ENCODE results near the gene AUNIP. TPM values are rescaled to one million over a fixed set of nuclear protein-coding genes. Genes with fewer than 3 reads are reported as not detected.
A peak's percentile ranks its signal among the peaks of the same experiment; 100 is the strongest.

Gene AUNIP
- total RNA-seq, 1 experiment from 2014 or later: 7.2 TPM

GRCh38 chr1:25879675-25880074, 20.4 kb upstream of the AUNIP start:
- H3K4me2 ChIP-seq (ENCODE audit: low read depth, low read length, poor library complexity, severe bottlenecking): no peak overlapping the region

DNA sequence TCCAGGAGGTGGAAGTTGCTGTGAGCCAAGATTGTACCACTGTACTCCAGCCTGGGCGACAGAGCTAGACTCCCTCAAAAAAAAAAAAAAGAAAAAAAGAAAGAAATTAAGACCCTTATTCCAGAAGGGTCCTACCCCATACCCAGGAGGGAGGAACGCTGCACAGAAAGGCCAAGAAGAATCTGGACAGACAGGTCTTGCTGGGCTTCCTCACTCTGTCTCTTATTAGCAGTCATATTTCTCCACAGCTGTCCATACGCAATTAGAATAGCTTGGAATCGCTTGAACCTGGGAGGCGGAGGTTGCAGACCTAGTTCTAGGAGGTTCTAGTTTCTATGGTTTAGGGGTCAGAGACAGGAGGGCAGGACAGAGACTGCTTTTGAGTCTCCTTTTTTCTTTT, 19.4 kb upstream of the AUNIP start:
- no peaks in the 10 kb centered on the region for H4K20me1 ChIP-seq (ENCODE audit: insufficient read depth, low read depth, low read length)
- no peak overlapping the region for H3K4me2 ChIP-seq (ENCODE audit: low read depth, low read length, poor library complexity, severe bottlenecking)
- H3K27ac ChIP-seq (ENCODE audit: low read length): no peak overlapping the region
- no peaks in the 10 kb centered on the region for H3K79me2 ChIP-seq (ENCODE audit: low read length)
- no peaks in the 10 kb centered on the region for H3K9me3 ChIP-seq (ENCODE audit: low read length)
- no peaks in the 10 kb centered on the region for H3K36me3 ChIP-seq (ENCODE audit: insufficient read depth, low read length)
- H3K9ac ChIP-seq (ENCODE audit: low read length): no peak overlapping the region
- no peaks in the 10 kb centered on the region for H3K27me3 ChIP-seq (ENCODE audit: low read length)
- no peak overlapping the region for H3K4me3 ChIP-seq (ENCODE audit: low read length)
- no peak overlapping the region for H2AFZ ChIP-seq (ENCODE audit: low read length)
- H3K9me2 ChIP-seq (replicated peaks; ENCODE audit: insufficient read depth, low read length): no peaks in the 10 kb centered on the region
- no peak for DNase-seq
- H3K4me1 ChIP-seq (ENCODE audit: low read length): peaks cover 22% of the 10 kb centered on the region

More at GRCh38 chr1:25879675-25880074, 20.4 kb upstream of the AUNIP start:
- Histone ChIP-seq H3K4me1 (ENCODE audit: low read length) (peaks cover 14% of the 10 kb centered on the region), H3K9me2 (replicated peaks; ENCODE audit: insufficient read depth, low read length) (no peaks in the 10 kb centered on the region), H2AFZ (ENCODE audit: low read length) (no peak overlapping the region), H3K9me3 (ENCODE audit: low read length) (no peaks in the 10 kb centered on the region), H3K27me3 (ENCODE audit: low read length) (no peaks in the 10 kb centered on the region), H3K36me3 (ENCODE audit: insufficient read depth, low read length) (no peaks in the 10 kb centered on the region), H4K20me1 (ENCODE audit: insufficient read depth, low read depth, low read length) (no peaks in the 10 kb centered on the region), H3K27ac (ENCODE audit: low read length) (no peak overlapping the region), H3K79me2 (ENCODE audit: low read length) (no peaks in the 10 kb centered on the region), H3K4me3 (ENCODE audit: low read length) (no peak overlapping the region), H3K9ac (ENCODE audit: low read length) (no peak overlapping the region)
- no peak for DNase-seq

- Histone ChIP-seq H3K4me1 (ENCODE audit: low read length) (peaks cover 38% of the 10 kb centered on the region), H3K9ac (ENCODE audit: low read length) (no peak overlapping the region), H3K4me2 (ENCODE audit: low read depth, low read length, poor library complexity, severe bottlenecking) (no peak overlapping the region), H3K4me3 (ENCODE audit: low read length) (no peak overlapping the region), H3K9me3 (ENCODE audit: low read length) (no peaks in the 10 kb centered on the region), H3K9me2 (replicated peaks; ENCODE audit: insufficient read depth, low read length) (no peaks in the 10 kb centered on the region), H4K20me1 (ENCODE audit: insufficient read depth, low read depth, low read length) (no peaks in the 10 kb centered on the region), H3K79me2 (ENCODE audit: low read length) (no peaks in the 10 kb centered on the region), H3K27ac (ENCODE audit: low read length) (no peak overlapping the region), H3K27me3 (ENCODE audit: low read length) (no peaks in the 10 kb centered on the region), H2AFZ (ENCODE audit: low read length) (no peak overlapping the region), H3K36me3 (ENCODE audit: insufficient read depth, low read length) (no peaks in the 10 kb centered on the region)
- no peak for DNase-seq
These were observed 17.9 kb upstream of the AUNIP start for GRCh38 chr1:25877155-25877554.

DNA sequence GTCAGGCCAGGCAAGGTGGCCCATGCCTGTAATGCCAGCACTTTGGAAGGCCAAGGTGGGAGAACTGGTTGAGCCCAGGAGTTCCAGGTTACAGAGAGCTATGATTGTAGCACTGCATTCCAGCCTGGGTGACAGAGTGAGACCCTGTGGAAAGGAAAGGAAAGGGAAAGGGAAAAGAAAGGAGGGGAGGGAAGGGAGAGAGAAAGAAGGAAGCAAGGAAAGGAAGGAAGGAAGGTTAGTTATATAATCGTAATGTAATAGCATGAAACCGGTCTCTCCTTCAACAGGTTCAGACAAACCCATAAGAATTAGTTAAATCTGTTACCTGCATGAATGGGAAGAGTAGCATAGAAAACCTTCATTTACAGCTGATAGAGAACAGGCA, 17.4 kb upstream of the AUNIP start:
- Histone ChIP-seq H3K9me2 (replicated peaks; ENCODE audit: insufficient read depth, low read length) (no peaks in the 10 kb centered on the region), H3K9me3 (ENCODE audit: low read length) (no peaks in the 10 kb centered on the region), H3K36me3 (ENCODE audit: insufficient read depth, low read length) (no peaks in the 10 kb centered on the region), H3K4me1 (ENCODE audit: low read length) (peaks cover 42% of the 10 kb centered on the region), H3K4me2 (ENCODE audit: low read depth, low read length, poor library complexity, severe bottlenecking) (no peak overlapping the region), H3K27ac (ENCODE audit: low read length) (no peak overlapping the region), H3K79me2 (ENCODE audit: low read length) (no peaks in the 10 kb centered on the region), H3K27me3 (ENCODE audit: low read length) (no peaks in the 10 kb centered on the region), H3K9ac (ENCODE audit: low read length) (no peak overlapping the region), H4K20me1 (ENCODE audit: insufficient read depth, low read depth, low read length) (no peaks in the 10 kb centered on the region), H2AFZ (ENCODE audit: low read length) (no peak overlapping the region), H3K4me3 (ENCODE audit: low read length) (no peak overlapping the region)
- DNase-seq: no peak

DNA sequence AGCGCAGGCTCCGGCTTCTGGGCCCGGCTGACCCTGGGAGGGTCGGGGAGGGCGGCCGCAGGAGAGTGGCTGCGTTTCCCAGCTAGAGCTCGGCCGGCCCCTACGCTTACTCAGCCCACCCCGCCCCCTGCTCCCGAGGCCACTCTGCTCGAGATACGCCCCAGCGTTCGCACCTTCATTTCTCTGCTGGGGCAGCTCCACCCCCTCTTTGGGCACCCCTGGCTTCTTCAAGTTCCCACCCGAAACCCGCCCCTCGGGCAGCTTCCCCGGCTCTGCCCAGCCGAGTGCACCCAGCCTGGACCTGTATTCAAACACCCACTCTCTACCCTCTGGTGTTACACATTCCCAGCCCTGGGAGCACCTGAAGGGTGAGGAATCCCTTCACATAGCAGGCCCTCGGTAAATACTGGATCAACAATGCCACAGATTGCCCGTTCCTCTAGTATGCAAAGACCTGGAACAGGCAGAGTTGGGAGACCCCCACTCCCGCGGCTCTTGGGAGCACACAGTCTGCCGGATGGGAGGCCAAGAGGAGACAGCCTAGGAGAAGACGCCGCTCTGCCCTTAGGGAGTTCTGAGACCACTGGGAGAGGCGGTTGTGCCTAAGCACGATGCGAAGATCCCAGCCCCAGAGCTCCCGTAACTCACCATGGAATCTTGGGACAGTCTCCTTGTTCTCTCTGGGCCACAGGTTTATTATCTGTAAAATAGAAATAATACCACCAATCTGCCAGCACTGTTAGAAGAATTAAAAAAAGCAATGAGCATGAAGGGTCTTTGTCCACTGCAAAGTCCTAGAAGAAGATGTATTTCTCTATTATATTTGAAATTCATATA, 16.8 kb upstream of the AUNIP start:
- Histone ChIP-seq H3K27ac (ENCODE audit: low read length) (no peak overlapping the region), H3K27me3 (ENCODE audit: low read length) (no peaks in the 10 kb centered on the region), H3K36me3 (ENCODE audit: insufficient read depth, low read length) (no peaks in the 10 kb centered on the region), H3K9me3 (ENCODE audit: low read length) (no peaks in the 10 kb centered on the region), H3K9ac (ENCODE audit: low read length) (peak overlapping the region; percentile 74), H4K20me1 (ENCODE audit: insufficient read depth, low read depth, low read length) (no peaks in the 10 kb centered on the region), H3K4me3 (ENCODE audit: low read length) (peak overlapping the region; percentile 73; the same call in 1 of the 2 replicates), H3K4me1 (ENCODE audit: low read length) (peaks cover 48% of the 10 kb centered on the region), H2AFZ (ENCODE audit: low read length) (peak overlapping the region; percentile 79), H3K4me2 (ENCODE audit: low read depth, low read length, poor library complexity, severe bottlenecking) (peak overlapping the region; percentile 80), H3K79me2 (ENCODE audit: low read length) (no peaks in the 10 kb centered on the region), H3K9me2 (replicated peaks; ENCODE audit: insufficient read depth, low read length) (no peaks in the 10 kb centered on the region)
- no peak for DNase-seq

DNA sequence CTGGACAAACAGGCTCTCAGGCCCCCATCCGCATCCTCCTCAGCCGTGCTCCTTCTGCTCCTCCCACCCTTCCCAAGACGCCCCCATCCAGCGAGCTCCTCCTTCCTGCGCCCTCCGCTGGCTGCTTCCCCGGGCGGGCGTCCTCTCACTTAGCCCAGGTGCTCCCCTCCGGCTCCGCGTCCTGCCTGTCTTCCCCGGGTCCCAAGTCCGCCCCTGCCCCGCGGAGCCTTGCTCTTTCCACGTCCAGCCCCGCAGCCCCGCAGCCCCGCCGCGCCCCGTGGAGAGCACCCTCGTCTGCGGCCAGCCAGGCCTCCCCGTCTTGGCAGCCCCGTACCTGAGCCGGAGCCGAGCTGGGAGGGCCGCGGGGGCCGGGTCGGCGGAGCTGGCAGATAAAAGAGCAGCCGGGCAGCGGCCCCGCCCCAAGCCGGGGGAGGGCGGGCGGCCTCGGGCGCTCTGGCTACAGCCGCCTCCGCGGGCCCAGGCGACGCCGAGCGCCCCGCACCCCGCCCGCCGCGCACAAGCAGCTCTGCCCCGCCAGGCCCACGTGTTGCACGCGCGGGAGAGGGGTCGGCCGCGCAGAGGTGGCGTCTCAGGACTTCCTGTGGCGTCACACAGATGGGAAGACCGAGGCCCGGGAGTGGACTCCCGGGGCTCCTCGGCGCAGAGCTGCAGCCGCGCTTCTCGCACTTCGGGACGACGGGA, 16.0 kb upstream of the AUNIP start, which contains the start of gene PAQR7:
Gene PAQR7, minus strand, starts transcription at position 555 of the 702 bp plus-strand sequence. CDS start 11,869 bp downstream, outside the sequence.
- Histone ChIP-seq H3K36me3 (ENCODE audit: insufficient read depth, low read length) (no peaks in the 10 kb centered on the region), H3K9me2 (replicated peaks; ENCODE audit: insufficient read depth, low read length) (no peaks in the 10 kb centered on the region), H3K79me2 (ENCODE audit: low read length) (no peaks in the 10 kb centered on the region), H3K4me1 (ENCODE audit: low read length) (peaks cover 56% of the 10 kb centered on the region), H3K4me2 (ENCODE audit: low read depth, low read length, poor library complexity, severe bottlenecking) (peak within 1 kb of the TSS; percentile 80), H3K27me3 (ENCODE audit: low read length) (no peaks in the 10 kb centered on the region), H4K20me1 (ENCODE audit: insufficient read depth, low read depth, low read length) (no peaks in the 10 kb centered on the region), H3K9me3 (ENCODE audit: low read length) (no peaks in the 10 kb centered on the region), H2AFZ (ENCODE audit: low read length) (peak within 1 kb of the TSS; percentile 79), H3K4me3 (ENCODE audit: low read length) (peak within 1 kb of the TSS; percentile 73), H3K27ac (ENCODE audit: low read length) (no peak within 1 kb of the TSS), H3K9ac (ENCODE audit: low read length) (peak within 1 kb of the TSS; percentile 74)
- DNase-seq: peak; percentile 76

DNA sequence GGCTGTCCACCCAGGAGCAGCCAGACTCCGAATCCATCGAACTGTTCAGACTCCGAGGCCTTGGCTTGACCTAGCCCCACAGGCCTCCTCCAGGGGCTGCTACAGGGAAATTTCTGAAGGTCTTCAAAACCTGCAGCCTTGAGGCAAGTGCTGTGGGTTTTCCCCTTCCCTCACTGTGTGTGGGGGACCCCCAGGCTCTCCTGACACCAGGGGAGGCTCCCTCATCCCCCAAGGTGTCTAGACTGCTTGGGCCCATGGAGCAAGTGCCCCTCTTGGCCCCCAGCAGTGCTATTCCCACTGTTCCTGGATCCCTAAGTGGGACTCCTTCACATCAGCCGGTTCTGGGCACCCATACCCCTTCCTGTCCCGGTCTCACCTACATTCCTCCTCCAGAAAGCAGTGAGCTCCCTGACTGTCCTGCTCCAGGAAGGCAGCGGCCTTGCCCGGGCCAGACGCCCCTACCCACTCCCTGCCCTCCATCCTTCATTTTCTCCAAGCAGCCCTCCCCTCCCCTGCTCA, 15.4 kb upstream of the AUNIP start:
- Histone ChIP-seq H3K4me2 (ENCODE audit: low read depth, low read length, poor library complexity, severe bottlenecking) (peak overlapping the region; percentile 80), H3K27me3 (ENCODE audit: low read length) (no peaks in the 10 kb centered on the region), H3K27ac (ENCODE audit: low read length) (no peak overlapping the region), H3K9me3 (ENCODE audit: low read length) (no peaks in the 10 kb centered on the region), H3K4me1 (ENCODE audit: low read length) (peaks cover 57% of the 10 kb centered on the region), H3K4me3 (ENCODE audit: low read length) (peak overlapping the region; percentile 73), H3K79me2 (ENCODE audit: low read length) (no peaks in the 10 kb centered on the region), H2AFZ (ENCODE audit: low read length) (peak overlapping the region; percentile 61; the same call in 1 of the 2 replicates), H3K9ac (ENCODE audit: low read length) (peak overlapping the region; percentile 74), H4K20me1 (ENCODE audit: insufficient read depth, low read depth, low read length) (no peaks in the 10 kb centered on the region), H3K36me3 (ENCODE audit: insufficient read depth, low read length) (no peaks in the 10 kb centered on the region), H3K9me2 (replicated peaks; ENCODE audit: insufficient read depth, low read length) (no peaks in the 10 kb centered on the region)
- no peak for DNase-seq

DNA sequence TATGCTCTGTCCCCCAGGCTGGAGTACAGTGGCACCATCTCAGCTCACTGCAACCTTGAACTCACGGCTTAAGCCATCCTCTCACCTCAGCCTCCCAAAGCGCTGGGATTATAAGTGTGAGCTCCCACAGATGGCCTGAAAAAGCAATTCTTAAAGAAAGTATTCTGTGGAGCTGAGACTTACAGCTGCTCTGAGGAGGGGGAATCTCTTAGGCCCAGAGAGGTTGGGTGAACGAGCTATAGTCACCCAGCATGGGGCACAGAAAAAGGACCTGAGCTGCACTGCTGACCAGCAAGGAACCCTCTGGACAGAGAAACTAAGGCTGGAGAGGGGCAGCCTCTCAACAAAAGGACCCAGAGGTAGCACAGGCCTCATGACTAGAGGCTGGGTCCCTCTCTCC, 15.0 kb upstream of the AUNIP start:
- Histone ChIP-seq H4K20me1 (ENCODE audit: insufficient read depth, low read depth, low read length) (no peaks in the 10 kb centered on the region), H3K4me3 (ENCODE audit: low read length) (peak overlapping the region; percentile 73), H3K4me2 (ENCODE audit: low read depth, low read length, poor library complexity, severe bottlenecking) (peak overlapping the region; percentile 80), H3K36me3 (ENCODE audit: insufficient read depth, low read length) (no peaks in the 10 kb centered on the region), H3K27ac (ENCODE audit: low read length) (no peak overlapping the region), H3K9me3 (ENCODE audit: low read length) (no peaks in the 10 kb centered on the region), H3K9ac (ENCODE audit: low read length) (peak overlapping the region; percentile 74), H3K27me3 (ENCODE audit: low read length) (no peaks in the 10 kb centered on the region), H3K79me2 (ENCODE audit: low read length) (no peaks in the 10 kb centered on the region), H2AFZ (ENCODE audit: low read length) (no peak overlapping the region), H3K4me1 (ENCODE audit: low read length) (peaks cover 57% of the 10 kb centered on the region), H3K9me2 (replicated peaks; ENCODE audit: insufficient read depth, low read length) (no peaks in the 10 kb centered on the region)
- no peak for DNase-seq
